ENCODE measurements around the gene QPCTL.

QPCTL gene

GRCh38 chr19:45710356-45711130, 18.1 kb downstream of the QPCTL start:
- Histone ChIP-seq H3K4me3 (ENCODE audit: low read depth in 1 of 2, low read length in 1 of 2) (no peak overlapping the region), H3K9me3 (no peaks in the 10 kb centered on the region), H3K36me3 (peaks cover 25% of the 10 kb centered on the region), H3K4me1 (ENCODE audit: control insufficient read depth in 1 of 2, insufficient read depth in 1 of 2, low read depth in 1 of 2, low read length in 1 of 2) (no peaks in the 10 kb centered on the region), H3K27me3 (no peaks in the 10 kb centered on the region), H3K27ac (no peak overlapping the region)
- no peak for TF ChIP-seq CTCF (IDR thresholded peaks at IDR 0.05)

DNA sequence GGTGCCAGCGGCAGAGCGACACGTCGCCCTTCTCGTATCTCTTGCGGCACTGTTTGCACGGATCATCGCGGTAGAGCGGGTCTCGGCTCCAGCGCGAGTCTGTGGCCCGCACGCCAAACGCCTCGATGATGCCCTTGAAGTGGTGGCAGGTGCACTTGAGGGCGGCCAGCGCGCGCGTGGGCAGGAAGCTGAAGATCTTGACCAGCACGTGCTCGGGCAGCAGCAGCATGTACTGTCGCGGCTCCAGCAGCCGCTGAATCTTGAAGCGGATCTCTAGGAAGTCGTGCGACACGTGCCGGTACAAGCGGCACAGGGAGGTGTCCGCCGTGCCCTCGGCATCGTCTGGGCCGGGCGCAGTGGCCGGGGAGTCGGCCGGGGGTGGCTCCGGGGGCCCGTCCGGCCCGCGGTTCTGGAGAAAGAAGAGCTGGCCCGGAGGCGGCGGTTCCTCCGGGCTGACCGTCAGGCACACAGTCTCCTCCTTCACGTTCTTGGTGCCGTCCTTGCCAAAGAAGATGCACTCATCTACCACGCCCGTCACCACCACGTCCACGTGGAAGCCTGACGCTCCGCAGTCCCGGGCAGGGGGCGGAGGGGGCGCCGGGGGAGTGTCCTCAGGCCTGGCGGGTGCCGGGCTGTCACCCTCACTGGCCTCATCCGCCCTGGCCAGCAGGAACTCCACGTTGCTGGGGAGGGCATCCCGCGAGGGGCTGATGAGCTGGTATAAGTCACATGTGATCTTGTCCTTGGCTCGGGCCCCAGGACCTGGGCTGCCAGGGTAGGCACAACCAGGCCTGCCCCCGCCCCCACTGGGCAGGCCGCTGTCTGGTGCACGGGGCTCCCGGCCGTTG, 19.6 kb downstream of the QPCTL start:
- no peaks in the 10 kb centered on the region for H3K9me3 ChIP-seq
- H3K27ac ChIP-seq: no peak overlapping the region
- TF ChIP-seq CTCF (IDR thresholded peaks at IDR 0.05): no peak
- H3K4me1 ChIP-seq (ENCODE audit: control insufficient read depth in 1 of 2, insufficient read depth in 1 of 2, low read depth in 1 of 2, low read length in 1 of 2): peaks cover 10 to 12% of the 10 kb centered on the region in 2 experiments
- H3K4me3 ChIP-seq (ENCODE audit: low read depth in 1 of 2, low read length in 1 of 2): no peak overlapping the region
- no peaks in the 10 kb centered on the region for H3K27me3 ChIP-seq
- H3K36me3 ChIP-seq: peaks cover 25% of the 10 kb centered on the region

GRCh38 chr19:45712699-45713067, 20.2 kb downstream of the QPCTL start:
- no peak overlapping the region for H3K4me3 ChIP-seq (ENCODE audit: low read depth in 1 of 2, low read length in 1 of 2)
- peaks cover 13% of the 10 kb centered on the region in 2 experiments for H3K4me1 ChIP-seq (ENCODE audit: control insufficient read depth in 1 of 2, insufficient read depth in 1 of 2, low read depth in 1 of 2, low read length in 1 of 2)
- H3K9me3 ChIP-seq: no peaks in the 10 kb centered on the region
- H3K27me3 ChIP-seq: no peaks in the 10 kb centered on the region
- H3K27ac ChIP-seq: no peak overlapping the region
- no peak for TF ChIP-seq CTCF (IDR thresholded peaks at IDR 0.05)
- peaks cover 25% of the 10 kb centered on the region for H3K36me3 ChIP-seq

GRCh38 chr19:45713141-45713540, 20.7 kb downstream of the QPCTL start:
- TF ChIP-seq CTCF (IDR thresholded peaks at IDR 0.05): no peak
- Histone ChIP-seq H3K27ac (no peak overlapping the region), H3K4me3 (ENCODE audit: low read depth in 1 of 2, low read length in 1 of 2) (no peak overlapping the region), H3K36me3 (peaks cover 25% of the 10 kb centered on the region), H3K27me3 (no peaks in the 10 kb centered on the region), H3K9me3 (no peaks in the 10 kb centered on the region), H3K4me1 (ENCODE audit: control insufficient read depth in 1 of 2, insufficient read depth in 1 of 2, low read depth in 1 of 2, low read length in 1 of 2) (peaks cover 17 to 18% of the 10 kb centered on the region in 2 experiments)

GRCh38 chr19:45715139-45715538, 22.7 kb downstream of the QPCTL start:
- Histone ChIP-seq H3K36me3 (peaks cover 25% of the 10 kb centered on the region), H3K27me3 (no peaks in the 10 kb centered on the region), H3K4me3 (ENCODE audit: low read depth in 1 of 2, low read length in 1 of 2) (no peak overlapping the region), H3K27ac (no peak overlapping the region), H3K9me3 (no peaks in the 10 kb centered on the region), H3K4me1 (ENCODE audit: control insufficient read depth in 1 of 2, insufficient read depth in 1 of 2, low read depth in 1 of 2, low read length in 1 of 2) (peaks cover 22 to 24% of the 10 kb centered on the region in 2 experiments)
- no peak for TF ChIP-seq CTCF (IDR thresholded peaks at IDR 0.05)

All from neutrophil (primary cell).